Parathyroid adenoma (tissue), 2 donors: Measurements from ENCODE around the gene INPPL1.

Source experiments
- H2AFZ ChIP-seq: fragments of 300-600 bp; sonication (generic); one replicate; pipeline ENCODE4 v1.7.0; 2017; ENCODE audit warnings: antibody characterized with exemption, mild to moderate bottlenecking
- H3K27ac ChIP-seq: fragments of 300-600 bp; sonication (generic); one replicate; pipeline ENCODE4 v1.7.0; 2017
- H3K27me3 ChIP-seq: fragments of 300-600 bp; sonication (generic); one replicate; pipeline ENCODE4 v1.7.0; 2017; ENCODE audit warnings: low read length; ENCODE audit not compliant: control insufficient read depth, insufficient read depth
- H3K36me3 ChIP-seq: fragments of 300-600 bp; sonication (generic); one replicate; pipeline ENCODE4 v1.7.0; 2017; ENCODE audit warnings: low read length; ENCODE audit not compliant: control insufficient read depth, insufficient read depth
- H3K4me1 ChIP-seq: fragments of 300-600 bp; sonication (generic); one replicate; pipeline ENCODE4 v1.7.0; 2017; ENCODE audit warnings: control low read depth
- H3K4me2 ChIP-seq: fragments of 300-600 bp; sonication (generic); one replicate; pipeline ENCODE4 v1.7.0; 2017; ENCODE audit warnings: low read length
- H3K4me3 ChIP-seq: fragments of 300-600 bp; sonication (generic); one replicate; pipeline ENCODE4 v1.7.0; 2017; ENCODE audit warnings: low read depth, low read length
- H3K79me2 ChIP-seq: fragments of 300-600 bp; sonication (generic); one replicate; pipeline ENCODE4 v1.7.0; 2017; ENCODE audit warnings: control low read depth
- H3K9ac ChIP-seq: fragments of 300-600 bp; sonication (generic); one replicate; pipeline ENCODE4 v1.7.0; 2017; ENCODE audit warnings: mild to moderate bottlenecking
- H3K9me3 ChIP-seq: fragments of 300-600 bp; sonication (generic); one replicate; pipeline ENCODE4 v1.7.0; 2017; ENCODE audit warnings: low read length; ENCODE audit not compliant: control insufficient read depth
- TF ChIP-seq, protein P1 (sequence below): fragments of 300-600 bp; sonication (generic); IDR thresholded peaks from one replicate; pipeline ENCODE4 v1.7.0; 2017; ENCODE audit warnings: antibody characterized with exemption, mild to moderate bottlenecking
- donor health status: primary hyperparathyroidism.

INPPL1 gene

DNA sequence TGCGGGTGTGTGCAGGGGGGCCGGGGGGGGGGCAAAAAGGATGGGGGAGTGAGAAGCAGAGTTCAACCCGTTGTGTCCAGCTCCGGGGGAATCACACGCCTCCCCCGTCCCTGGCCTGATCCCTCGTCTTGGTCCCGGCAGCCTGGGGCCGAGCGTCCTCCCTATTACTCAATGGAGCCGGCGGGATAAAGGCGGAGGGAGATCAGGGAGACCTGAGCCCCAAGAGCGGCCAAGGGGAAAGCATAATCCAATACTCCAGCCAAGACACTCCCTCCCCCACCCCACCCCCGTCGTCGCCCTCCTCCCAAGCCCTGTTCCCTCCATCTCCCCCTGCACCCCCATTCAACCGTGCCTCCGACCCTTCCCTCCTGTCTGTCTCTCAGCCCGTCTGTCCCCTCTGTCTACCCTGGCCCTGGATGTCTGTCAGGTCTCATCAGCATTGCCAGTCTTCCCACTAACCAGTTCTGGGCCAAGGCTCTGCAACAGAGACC is 16.8 kb downstream of the INPPL1 start:
- no peak overlapping the region for H3K4me2 ChIP-seq
- no peak overlapping the region for H3K9ac ChIP-seq
- no peak overlapping the region for H3K4me3 ChIP-seq
- no peaks in the 10 kb centered on the region for H3K36me3 ChIP-seq
- no peak overlapping the region for H3K27ac ChIP-seq
- no peaks in the 10 kb centered on the region for H3K27me3 ChIP-seq
- TF ChIP-seq, protein P1, sequence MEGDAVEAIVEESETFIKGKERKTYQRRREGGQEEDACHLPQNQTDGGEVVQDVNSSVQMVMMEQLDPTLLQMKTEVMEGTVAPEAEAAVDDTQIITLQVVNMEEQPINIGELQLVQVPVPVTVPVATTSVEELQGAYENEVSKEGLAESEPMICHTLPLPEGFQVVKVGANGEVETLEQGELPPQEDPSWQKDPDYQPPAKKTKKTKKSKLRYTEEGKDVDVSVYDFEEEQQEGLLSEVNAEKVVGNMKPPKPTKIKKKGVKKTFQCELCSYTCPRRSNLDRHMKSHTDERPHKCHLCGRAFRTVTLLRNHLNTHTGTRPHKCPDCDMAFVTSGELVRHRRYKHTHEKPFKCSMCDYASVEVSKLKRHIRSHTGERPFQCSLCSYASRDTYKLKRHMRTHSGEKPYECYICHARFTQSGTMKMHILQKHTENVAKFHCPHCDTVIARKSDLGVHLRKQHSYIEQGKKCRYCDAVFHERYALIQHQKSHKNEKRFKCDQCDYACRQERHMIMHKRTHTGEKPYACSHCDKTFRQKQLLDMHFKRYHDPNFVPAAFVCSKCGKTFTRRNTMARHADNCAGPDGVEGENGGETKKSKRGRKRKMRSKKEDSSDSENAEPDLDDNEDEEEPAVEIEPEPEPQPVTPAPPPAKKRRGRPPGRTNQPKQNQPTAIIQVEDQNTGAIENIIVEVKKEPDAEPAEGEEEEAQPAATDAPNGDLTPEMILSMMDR: no peak
- H2AFZ ChIP-seq: no peak overlapping the region
- H3K4me1 ChIP-seq: peaks cover 3% of the 10 kb centered on the region
- no peaks in the 10 kb centered on the region for H3K79me2 ChIP-seq
- H3K9me3 ChIP-seq: no peaks in the 10 kb centered on the region

DNA sequence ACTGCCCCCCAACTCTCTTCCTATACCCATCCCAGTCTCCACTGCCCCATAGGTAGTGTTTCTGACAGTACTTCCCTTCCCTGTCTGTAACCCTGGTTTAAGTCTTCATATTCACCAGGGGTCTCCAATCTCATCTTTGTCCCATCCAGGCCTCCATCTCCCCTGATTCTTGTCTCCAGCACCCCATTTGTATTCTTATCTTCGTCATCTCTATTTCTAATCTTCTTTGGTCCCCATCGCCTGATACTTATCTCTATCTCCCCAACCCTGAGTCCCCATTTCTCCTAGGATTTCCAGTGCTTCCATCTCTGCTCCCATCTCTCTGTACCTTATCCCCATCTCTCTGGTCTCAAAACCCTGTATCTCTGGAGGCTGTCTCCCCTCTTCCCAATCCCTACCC is 17.6 kb downstream of the INPPL1 start:
- no peak overlapping the region for H3K9ac ChIP-seq
- no peaks in the 10 kb centered on the region for H3K36me3 ChIP-seq
- H3K4me3 ChIP-seq: no peak overlapping the region
- H2AFZ ChIP-seq: no peak overlapping the region
- H3K79me2 ChIP-seq: no peaks in the 10 kb centered on the region
- no peak overlapping the region for H3K27ac ChIP-seq
- no peaks in the 10 kb centered on the region for H3K27me3 ChIP-seq
- H3K4me2 ChIP-seq: no peak overlapping the region
- peaks cover 3% of the 10 kb centered on the region for H3K4me1 ChIP-seq
- no peaks in the 10 kb centered on the region for H3K9me3 ChIP-seq
- TF ChIP-seq, protein P1: no peak

DNA sequence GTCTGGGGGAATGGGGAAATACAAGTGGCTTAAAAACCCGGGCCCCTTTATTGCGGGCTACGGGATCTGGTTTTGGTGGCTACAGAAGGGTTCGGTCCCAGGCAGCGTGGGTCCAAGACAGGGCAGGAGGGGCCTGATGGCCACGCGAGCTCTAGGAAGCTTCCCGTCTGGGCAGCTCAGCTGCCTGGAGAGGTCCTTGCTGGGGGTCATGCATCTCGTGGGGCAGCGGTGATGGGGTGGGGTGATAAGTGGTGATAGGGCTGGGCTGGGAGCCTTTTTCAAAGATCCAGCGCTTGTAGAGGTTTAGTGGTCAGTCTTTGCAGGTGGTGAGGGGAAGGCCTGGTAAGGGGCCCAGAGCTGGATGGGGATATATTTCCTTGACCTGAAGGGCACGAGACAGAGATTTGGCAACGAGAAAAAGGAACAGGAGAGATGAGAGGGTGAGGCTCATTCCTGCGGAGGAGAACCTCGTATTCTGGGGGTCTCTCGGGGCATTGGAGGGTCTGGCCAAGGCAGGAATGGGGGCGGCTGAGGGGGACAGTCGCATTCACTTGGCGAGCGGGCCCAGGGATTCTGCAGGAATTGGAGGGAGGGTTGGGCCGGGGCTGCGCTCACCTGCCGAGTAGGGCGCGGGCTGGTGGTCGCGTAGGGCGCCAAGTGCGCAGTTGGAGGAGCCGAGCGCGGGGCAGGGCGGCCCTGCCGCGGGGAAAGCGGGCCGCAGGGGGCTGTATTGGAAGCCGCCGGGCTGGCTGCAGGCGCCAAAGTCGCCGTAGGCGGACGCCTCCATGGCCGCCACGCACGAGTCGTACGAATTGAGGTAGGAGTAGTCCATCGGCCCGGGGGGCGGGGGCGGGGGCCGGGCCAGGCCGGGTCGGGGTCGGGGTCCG is 18.8 kb downstream of the INPPL1 start:
- TF ChIP-seq, protein P1: no peak
- Histone ChIP-seq H3K27me3 (no peaks in the 10 kb centered on the region), H3K4me1 (peaks cover 3% of the 10 kb centered on the region), H2AFZ (no peak overlapping the region), H3K9me3 (no peaks in the 10 kb centered on the region), H3K79me2 (no peaks in the 10 kb centered on the region), H3K4me2 (no peak overlapping the region), H3K9ac (no peak overlapping the region), H3K27ac (no peak overlapping the region), H3K36me3 (no peaks in the 10 kb centered on the region), H3K4me3 (no peak overlapping the region)

DNA sequence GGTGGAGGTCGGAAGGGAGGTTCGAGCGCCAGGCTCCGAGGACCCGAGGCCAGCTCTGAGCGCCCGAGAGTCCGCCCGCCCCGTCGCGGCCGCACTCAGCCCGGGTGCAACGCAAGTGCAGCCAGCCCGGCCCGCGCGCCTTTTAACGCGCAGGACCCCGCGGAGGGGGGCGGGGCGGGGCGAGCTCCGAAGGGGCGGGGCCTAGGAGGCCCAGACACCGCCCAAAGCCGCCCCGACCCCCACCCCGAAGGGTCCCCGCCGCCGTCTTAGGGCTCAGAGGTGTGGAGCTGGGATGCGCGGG is 19.4 kb downstream of the INPPL1 start, which contains the start of gene PHOX2A:
TSS of gene PHOX2A (minus strand) at position 117 of the 301 bp plus-strand sequence. CDS start 172 bp downstream, outside the sequence.
- Histone ChIP-seq H3K9me3 (no peaks in the 10 kb centered on the region), H3K27me3 (no peaks in the 10 kb centered on the region), H3K9ac (no peak within 1 kb of the TSS), H2AFZ (no peak within 1 kb of the TSS), H3K79me2 (no peaks in the 10 kb centered on the region), H3K4me3 (no peak within 1 kb of the TSS), H3K4me2 (no peak within 1 kb of the TSS), H3K4me1 (peaks cover 3% of the 10 kb centered on the region), H3K36me3 (no peaks in the 10 kb centered on the region), H3K27ac (no peak within 1 kb of the TSS)
- TF ChIP-seq, protein P1: no peak
